Stimulated activated CD8-positive, alpha-beta memory T cell treated with anti-CD3 and anti-CD28 coated beads, Interleukin-7, amount 100 ng/mL, for 48 hours (primary cell): ENCODE results near the gene TRAF3IP1.

Experiments
- DNase-seq, 2 donors: peaks; one replicate each; pipeline ENCODE4 v3.0.0-alpha.2; 2020; ENCODE audit warnings: low read depth in 1 of 2; ENCODE audit errors: extremely low read depth in 1 of 2

TRAF3IP1 gene

GRCh38 chr2:238423561-238424312 lies 103.4 kb downstream of the TRAF3IP1 start:
- DNase-seq, result no peak

DNA sequence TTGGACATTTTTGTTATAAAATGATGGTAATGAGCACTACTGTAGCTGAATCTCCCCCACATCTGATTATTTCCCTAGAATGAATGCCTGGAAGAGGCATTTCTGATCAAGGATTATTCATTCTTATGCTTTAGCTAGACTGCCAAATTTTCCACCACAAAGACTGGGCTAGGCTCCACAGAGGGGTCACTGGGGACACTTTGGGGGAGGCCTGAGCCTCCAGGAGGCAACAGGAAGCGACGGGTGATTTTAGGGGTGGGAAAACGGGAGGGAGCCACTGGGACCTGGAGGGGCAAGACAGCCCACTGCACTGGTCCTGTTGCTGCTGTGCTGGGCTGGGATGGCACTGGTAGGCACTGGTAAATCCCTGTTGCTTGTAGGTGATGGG lies 104.0 kb downstream of the TRAF3IP1 start:
- DNase-seq, result no peak

GRCh38 chr2:238425505-238425978 lies 105.2 kb downstream of the TRAF3IP1 start:
- no peak for DNase-seq

GRCh38 chr2:238425979-238426567 lies 105.8 kb downstream of the TRAF3IP1 start:
- no peak for DNase-seq

GRCh38 chr2:238426568-238427434 lies 106.5 kb downstream of the TRAF3IP1 start, which contains the start of gene ASB1:
TSS of gene ASB1 (plus strand) at chr2:238426927. CDS start at chr2:238427071, 144 bp downstream.
- peak; percentile 64 to 87 for DNase-seq

GRCh38 chr2:238427435-238428162 lies 107.3 kb downstream of the TRAF3IP1 start:
- DNase-seq, result peak in 1 of 2 donors; percentile 14

GRCh38 chr2:238428866-238429265 lies 108.5 kb downstream of the TRAF3IP1 start:
- no peak for DNase-seq

- no peak for DNase-seq
Observed at GRCh38 chr2:238430781-238431180, 110.5 kb downstream of the TRAF3IP1 start.

- no peak for DNase-seq
Observed at GRCh38 chr2:238431456-238431855, 111.1 kb downstream of the TRAF3IP1 start.

DNA sequence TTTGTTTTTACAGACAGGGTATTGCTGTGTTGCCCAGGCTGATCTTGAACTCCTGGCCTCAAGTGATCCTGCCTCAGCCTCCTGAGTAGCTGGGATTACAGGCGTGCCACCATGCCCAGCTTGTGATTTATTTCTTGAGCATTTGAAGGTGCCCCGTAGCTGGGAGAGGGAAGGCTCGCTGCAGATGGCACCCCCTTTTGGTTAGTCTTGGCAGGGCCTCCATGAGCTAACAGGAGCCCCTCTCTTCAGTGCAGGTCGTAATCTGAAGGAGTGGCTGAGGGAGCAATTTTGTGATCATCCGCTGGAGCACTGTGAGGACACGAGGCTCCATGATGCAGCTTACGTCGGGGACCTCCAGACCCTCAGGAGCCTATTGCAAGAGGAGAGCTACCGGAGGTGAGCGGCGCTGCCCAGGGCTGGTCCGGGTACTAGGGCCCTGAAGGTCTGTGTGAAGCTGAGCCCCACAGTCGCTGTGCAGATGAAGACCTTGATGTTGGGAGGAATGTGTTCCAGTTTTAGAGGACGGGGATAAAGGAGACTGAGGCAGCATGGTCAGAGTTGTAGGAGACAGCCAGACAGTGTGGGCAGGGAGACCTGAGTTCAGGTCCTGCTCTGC lies 113.1 kb downstream of the TRAF3IP1 start:
- no peak for DNase-seq

DNA sequence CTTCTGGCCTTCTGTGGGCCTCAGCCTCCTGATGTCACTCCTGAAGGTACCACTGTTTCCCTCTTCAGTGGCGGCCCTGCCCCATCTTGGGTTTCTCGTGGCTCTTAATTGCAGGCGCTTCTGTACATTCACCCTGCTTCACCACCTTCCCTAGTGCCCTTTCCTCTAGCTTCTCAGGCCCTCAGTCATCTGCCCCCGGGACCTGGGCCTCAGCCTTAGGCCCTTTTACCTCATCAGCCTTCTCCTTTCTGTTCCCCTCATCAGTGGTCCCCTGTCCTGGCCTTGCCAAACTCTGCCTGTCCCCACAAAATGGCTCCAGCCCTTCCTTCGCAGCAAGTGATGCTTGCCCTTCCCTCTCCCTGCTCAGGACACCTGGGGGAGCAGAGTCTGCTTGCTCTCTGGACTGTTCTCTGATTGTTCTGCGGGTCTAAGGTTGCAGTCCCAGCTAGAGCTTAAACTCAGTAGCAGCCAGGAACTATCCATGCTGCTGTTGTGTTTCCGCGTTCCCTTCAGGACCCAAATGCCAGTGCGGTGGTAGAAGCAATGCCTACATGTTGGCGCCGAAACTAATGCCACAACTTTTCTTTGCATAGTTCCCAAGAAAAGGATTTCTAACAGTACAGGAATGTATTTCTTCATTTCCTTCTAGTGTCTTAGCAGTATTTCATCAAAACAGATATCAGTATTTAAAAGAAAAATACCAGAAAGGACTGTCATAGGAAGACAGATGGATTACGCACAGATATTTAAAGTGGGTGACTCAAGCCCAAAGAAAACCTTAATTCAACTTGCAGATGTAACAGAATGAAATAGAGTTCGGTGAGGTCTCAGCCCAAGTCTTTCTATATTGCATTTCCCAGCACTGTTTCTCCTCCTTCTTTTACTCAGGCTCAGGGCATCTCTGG lies 113.9 kb downstream of the TRAF3IP1 start:
- no peak for DNase-seq

GRCh38 chr2:238434846-238435751 lies 114.8 kb downstream of the TRAF3IP1 start:
- no peak for DNase-seq

- DNase-seq, result no peak
Observed at GRCh38 chr2:238435752-238436096, 115.4 kb downstream of the TRAF3IP1 start.

DNA sequence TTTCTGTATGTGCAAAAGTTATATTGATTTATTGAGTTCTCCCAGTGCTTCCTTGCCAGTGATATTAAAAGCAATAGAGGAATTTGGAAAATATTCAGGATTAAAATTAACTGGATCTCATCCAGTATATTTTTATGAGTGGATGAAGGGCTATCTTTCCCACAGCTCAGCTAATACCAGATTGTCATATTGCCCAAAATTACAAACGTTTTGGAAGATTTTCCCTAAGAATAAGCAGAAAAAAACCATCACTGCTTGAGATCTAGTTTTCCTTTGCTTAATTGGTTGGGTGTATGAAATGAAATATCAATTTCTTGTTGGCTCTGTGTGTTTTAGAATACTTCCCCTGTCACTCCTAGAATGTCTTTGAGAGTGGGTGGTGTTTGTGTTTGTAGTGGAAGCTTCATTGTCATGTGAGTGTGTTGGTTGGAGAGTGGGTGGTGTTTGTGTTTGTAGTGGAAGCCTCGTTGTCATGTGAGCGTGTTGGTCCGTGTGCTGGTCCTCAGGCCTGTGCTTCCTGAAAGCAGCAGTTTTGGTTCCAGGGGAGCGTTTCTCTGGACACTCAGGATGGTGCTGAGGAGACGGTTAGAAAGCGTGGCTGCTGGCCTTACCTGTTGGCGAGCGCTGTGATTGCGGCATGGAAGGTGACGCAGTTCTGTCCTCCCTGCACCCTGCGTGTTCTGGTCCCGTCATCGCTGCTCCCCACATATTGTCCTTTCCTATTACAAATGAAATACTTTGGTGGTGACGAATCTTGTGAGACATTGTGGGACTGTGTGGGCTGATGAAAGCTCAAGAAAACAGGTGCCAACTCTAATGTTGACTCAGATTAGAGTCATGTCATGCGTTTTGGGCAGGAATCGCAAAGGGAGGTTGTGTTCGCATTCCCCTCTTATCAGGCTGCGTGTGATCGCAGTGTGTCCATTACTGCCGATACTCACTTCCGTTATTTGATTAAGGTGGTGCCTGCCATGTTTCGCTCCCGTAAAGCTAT lies 118.8 kb downstream of the TRAF3IP1 start:
- peak; percentile 28 to 58 for DNase-seq

GRCh38 chr2:238439917-238440316 lies 119.6 kb downstream of the TRAF3IP1 start:
- DNase-seq, result no peak

- DNase-seq, result no peak
Observed at GRCh38 chr2:238440331-238440730, 120.0 kb downstream of the TRAF3IP1 start.

GRCh38 chr2:238440767-238441166 lies 120.4 kb downstream of the TRAF3IP1 start:
- DNase-seq, result no peak
